GM04503 (cell line): ENCODE results near the gene ANKRD13A.
"Not testable (repeated sequence)": the region's sequence is repeated elsewhere in the genome, so short reads cannot be mapped to it uniquely, and the experiment has no call there.

Source experiments
- DNase-seq: peaks from one replicate; pipeline ENCODE4 v3.0.0-alpha.2; 2012; ENCODE audit warnings: low read depth

Gene ANKRD13A

GRCh38 chr12:110007881-110008280, 8.7 kb downstream of the ANKRD13A start:
- DNase-seq: no peak

DNA sequence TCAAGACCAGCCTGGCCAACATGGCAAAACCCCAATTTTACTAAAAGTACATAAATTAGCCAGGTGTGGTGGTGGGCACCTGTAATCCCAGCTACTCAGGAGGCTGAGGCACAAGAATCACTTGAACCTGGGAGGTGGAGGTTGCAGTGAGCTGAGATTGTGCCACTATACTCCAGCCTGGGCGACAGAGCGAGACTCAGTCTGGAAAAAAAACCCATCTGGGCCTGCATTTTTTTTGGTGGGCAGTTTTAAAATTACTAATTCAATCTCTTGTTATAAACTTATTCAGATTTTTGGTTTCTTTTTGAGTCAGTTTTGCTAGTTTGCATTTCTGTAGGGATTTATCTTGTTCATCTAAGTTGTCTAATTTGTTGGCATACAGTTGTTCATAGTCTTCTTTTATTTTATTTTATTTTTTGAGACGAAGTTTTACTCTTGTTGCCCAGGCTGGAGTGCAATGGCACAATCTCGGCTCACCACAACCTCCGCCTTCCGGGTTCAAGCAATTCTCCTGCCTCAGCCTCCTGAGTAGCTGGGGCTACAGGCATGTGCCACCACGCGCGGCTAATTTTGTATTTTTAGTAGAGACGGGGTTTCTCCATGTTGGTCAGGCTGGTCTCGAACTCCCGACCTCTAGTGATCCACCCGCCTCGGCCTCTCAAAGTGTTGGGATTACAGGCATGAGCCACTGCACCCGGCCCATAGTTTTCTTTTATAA, 9.6 kb downstream of the ANKRD13A start:
- DNase-seq: not testable (repeated sequence)

DNA sequence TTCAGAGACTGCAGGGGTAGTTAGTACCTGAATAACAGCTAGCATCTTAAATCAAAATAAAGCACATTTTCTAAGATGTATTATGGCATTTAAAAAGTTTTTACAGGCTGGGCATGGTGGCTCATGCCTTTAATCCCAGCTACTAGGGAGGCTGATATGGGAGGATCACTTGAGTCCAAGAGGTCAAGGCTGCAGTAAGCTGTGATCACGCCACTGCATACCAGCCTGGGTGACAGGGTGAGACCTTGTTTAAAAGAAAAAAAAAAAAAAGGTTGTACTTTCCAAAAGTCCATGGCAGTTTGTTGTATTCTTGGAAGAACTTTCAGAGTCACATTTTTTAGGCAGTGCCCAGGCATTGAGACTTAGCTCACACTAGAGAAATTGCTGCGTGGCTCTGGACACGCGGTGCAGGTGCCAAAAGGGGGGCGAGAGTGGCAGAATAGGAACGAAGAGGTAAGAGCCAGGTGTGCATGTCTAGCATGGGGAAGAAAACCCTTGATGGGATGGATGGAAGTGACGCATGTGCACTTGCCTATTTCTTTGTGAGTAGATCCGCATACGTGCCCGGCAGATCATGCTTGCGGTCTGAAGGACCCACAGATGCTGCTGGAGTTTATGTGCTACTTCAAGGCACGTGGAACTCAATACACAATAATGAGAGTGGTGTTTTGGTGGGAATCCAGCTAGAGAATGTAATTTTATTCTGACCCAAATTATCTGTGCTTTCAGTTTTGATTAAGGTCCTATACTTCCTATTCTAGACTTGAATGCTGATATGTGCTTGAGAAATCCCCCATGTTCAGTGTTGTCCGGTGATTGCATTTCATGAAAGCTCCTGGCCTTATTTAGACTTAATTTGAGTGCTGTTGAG, 11.9 kb downstream of the ANKRD13A start:
- no peak for DNase-seq

- no peak for DNase-seq
Observed at GRCh38 chr12:110012137-110012536, 12.9 kb downstream of the ANKRD13A start.

DNA sequence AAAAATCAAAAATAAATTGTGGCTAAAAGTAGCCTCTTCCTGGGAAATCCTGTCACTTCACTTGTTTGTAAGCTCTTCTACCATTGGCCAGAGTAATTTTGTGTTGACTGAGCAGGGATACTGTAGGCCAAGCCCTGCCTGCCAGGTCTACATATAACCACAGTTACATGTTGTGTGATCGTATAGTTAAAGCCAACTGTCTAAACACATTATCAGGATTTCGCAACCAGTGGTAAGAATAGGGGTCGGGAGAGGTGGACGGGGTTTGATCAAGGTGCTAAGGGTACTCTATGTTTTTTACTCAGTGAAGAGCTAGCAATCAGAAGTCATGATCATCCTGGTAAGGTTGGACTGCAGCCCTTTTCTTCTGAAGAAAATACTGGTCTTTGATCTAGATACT, 13.4 kb downstream of the ANKRD13A start:
- DNase-seq: no peak

DNA sequence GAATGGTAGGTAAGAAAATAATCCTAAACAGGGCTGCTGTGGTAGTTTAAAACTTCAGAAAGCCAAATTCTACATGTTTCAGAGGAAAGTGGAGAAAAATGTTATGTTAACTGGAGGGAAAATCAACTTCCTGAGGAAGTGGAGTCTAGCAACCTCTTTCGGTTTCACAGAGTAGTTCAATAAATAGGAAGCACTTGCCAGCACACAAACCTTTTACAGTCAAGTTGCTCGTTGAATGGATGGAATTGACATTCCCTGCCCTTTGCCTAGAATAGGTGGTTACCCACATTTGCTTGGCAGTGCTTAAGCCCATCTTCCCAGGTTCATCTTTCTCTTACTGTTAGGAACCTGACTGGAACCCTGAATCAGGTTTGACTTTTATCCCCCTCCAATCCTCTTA, 15.9 kb downstream of the ANKRD13A start:
- DNase-seq: no peak

GRCh38 chr12:110020956-110021355, 21.7 kb downstream of the ANKRD13A start:
- DNase-seq: no peak

- peak; percentile 62 for DNase-seq
Observed at GRCh38 chr12:110023059-110023980, 24.1 kb downstream of the ANKRD13A start.

DNA sequence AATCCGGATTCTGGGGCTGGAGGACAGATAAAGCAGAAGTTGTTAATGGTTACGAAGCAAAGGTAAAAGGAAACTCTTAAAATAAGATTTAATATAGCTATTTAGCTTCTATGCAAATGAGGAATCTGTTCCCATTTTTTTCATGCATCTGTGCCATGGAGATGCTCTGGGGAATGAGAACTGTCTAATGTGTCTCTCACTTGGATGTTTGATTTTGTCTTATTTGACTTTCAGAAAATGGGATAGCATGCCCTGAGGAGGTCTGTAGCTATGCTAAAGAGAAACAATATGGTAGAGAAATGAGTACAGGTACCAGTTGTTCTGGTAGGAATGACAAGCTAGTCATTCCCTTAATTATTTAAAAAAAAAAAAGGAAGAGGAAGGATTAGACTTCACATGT, 24.8 kb downstream of the ANKRD13A start:
- no peak for DNase-seq

DNA sequence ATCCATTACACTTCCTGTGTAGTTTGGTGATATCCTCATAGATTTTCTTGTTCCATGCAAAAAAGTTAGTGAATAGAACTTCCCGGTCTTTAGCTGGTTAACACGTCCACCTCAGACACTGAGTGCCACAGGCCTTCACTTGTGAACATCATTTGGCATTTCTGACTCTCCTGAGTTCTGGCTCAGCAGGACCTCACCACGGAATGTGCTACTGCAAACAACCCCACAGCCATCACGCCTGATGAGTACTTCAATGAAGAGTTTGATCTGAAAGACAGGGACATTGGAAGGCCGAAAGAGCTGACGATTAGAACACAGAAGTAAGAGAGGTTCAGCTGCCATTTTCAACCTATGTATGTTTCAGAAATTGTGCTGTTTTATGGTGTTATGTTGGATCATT, 29.1 kb downstream of the ANKRD13A start:
- DNase-seq: no peak

DNA sequence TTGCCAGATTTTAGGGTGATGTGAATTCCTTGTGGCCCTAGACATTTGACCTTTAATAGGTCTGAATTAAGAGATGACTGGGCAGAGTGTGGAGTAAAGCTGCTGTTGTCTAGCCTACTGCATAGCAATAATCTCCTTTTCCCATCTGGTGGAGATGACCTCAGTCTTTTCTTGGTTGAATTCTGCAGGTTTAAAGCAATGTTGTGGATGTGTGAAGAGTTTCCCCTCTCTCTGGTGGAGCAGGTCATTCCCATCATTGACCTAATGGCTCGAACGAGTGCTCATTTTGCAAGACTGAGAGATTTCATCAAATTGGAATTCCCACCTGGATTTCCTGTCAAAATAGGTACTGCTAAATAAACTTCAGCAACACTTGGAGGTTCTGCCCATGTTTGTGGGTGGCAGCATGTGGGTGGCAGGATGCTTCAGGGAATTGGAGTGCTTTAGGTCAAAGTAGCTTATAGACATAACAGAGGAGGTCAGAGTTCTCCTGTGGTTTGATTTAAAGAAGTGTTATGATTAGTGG, 30.1 kb downstream of the ANKRD13A start:
- no peak for DNase-seq

- no peak for DNase-seq
Observed at GRCh38 chr12:110033888-110034287, 34.7 kb downstream of the ANKRD13A start.

GRCh38 chr12:110035534-110036104, 36.4 kb downstream of the ANKRD13A start:
- no peak for DNase-seq

- no peak for DNase-seq
Observed at GRCh38 chr12:110037315-110037714, 38.1 kb downstream of the ANKRD13A start.

DNA sequence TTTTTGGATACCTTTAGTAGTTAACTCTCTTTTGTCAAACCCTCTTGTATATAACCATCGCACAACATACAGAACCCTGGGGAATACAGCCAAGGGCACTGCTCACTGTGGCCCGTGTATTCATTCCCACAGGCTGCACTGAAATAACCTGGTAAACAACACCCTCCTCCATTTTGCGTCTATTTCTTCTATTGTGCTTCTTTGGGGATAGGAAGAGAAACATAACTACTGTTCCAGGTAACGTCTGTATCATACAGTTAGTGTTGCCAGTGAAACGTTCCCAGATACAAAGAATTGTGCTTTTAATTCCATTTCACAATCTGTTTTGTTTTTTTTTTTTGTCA, 39.5 kb downstream of the ANKRD13A start:
- no peak for DNase-seq

GRCh38 chr12:110039085-110039807, 40.0 kb downstream of the ANKRD13A start:
- peak; percentile 98 for DNase-seq

GRCh38 chr12:110042264-110042663, 43.0 kb downstream of the ANKRD13A start:
- DNase-seq: no peak

DNA sequence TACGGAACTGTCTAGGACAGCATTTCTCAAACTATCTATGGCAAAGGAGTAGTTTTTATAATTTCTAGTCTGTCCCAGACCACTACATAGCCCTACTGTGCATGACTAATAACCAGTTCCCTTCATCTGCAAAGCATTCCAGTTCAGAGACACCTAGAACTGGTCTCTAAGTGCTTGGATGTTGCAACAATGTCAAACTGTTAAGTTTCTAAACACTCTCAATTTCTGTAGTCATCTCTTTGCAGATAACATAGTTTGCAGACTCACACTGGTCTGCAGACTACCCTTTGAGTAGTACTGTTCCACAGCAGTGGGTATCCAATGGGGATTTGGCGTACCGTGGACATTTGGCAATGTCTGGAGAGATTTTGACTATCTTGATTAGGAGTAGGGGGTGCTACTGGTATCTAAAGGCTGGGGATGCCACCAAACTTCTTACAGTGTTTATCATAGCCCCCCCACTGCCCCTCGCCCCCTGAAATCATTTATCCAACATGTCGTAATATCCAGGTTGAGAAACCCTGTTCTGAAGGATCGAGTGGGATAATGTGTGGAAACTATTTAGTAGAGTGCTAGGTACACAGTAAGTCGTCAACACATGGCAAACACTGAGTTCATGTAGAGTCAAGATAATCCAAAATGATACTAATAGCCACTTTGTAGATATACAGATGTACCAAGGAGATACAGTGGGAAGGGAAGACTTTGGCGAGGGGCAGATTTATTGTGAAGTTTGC, 47.4 kb downstream of the ANKRD13A start:
- DNase-seq: no peak

DNA sequence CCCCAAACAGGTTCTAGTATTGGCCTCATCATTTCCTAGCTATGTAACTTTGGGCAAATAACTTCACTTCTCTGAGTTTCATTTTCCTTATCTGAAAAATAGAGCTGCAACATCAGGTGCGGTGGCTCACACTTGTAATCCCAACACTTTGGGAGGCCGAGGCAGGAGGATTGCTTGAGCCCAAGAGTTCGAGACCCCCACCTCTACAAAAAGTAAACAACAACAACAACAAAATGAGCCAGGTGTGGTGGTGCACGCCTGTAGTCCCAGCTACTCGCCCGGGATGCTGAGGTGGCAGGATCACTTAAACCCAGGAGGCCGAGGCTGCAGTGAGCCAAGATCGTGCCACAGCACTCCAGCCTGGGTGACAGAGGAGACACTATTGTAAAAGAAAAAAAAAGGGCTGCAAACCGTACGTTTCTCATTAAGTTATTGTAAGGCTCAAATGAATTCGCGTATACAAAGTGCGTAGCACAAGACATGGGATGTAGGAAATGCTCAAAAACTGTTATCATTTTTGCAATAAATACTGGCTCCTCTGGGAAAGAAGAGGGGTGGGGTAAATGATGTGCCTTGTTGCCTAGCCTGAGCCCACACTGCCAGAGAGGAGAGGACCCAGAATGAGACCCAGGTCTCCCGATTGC, 48.2 kb downstream of the ANKRD13A start:
- no peak for DNase-seq
